Measurements from ENCODE around the gene SUSD3.
"Not testable (repeated sequence)": the region's sequence is repeated elsewhere in the genome, so short reads cannot be mapped to it uniquely, and the experiment has no call there.

SUSD3 gene

DNA sequence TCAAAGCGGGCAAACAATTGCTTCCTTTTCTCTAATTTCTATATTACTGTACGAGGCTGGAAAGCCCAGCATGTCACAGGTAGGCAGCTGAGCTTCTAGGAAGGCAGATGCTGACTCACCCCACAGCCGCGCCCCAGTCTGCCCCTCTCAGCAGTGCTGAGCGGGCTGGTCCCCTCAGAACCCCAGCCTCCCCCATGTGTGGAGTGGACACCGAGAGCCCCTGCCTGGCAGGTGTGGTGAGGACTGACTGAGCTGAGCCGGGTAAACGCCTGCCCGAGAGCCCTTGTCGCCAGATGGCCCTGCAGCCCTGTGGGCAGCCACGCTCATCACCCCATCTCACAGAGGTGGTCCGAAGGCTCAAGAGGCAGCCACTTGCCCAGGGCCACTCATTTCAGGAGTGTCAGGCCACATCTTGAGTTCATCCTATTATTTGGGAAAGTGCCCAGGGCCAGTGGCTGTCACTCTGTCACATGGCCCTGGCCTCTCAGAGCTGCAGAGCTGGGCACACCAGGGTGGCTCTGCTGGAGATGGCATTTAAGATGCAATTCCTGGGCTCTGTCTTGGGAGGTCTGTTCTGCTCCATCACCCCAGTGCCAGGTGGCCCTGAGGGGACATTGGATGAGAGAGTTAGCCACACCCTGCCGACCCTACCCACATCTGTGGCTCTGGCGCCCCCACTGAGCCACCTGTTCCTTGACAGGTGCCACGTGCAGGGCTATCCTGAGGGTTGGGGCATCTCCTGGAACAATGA lies 50.0 kb downstream of the SUSD3 start:
- DNase-seq (ENCODE audit: low read depth in 1 of 2, low spot score in 1 of 2), result no peak

GRCh38 chr9:93110311-93110855 lies 51.9 kb downstream of the SUSD3 start:
- no peak for DNase-seq (ENCODE audit: low read depth in 1 of 2, low spot score in 1 of 2)

- no peak for DNase-seq (ENCODE audit: low read depth in 1 of 2, low spot score in 1 of 2)
Observed at GRCh38 chr9:93111001-93111370, 52.5 kb downstream of the SUSD3 start.

DNA sequence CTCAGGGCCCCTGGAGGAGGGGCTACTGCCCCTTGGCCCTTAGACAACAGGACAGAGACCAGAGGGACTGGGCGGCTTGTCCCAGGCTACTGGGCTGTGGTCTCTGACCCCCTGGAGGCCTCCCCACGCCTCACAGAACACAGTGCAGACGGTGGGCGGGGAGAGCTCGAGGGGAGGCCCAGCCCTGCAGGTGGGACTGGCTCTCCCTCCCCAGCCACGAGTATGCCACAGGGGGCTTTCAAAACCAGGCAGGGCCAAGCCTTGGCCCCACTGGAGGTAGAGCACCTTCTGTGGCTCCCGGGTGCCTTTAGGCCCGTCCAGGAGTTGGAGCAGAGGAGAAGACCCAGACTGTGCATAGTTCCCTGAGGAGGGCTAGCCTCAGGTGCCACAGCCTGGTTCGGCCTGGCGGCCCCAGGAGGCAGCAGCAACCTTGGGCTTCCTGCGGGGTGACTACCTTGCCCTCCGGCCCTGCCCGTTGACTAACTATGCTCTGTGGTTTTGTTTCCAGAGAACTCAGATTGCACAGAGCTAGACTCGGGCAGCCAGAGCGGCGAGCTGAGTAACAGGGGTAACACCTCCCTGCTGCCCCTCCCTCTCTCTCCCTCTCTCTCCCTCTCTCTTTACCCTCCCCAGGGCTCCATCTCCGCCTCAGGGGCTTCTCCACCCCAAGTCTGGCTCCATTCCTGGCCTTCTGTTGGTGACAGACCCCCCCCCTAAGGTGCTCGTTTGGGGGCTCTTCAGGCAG lies 53.0 kb downstream of the SUSD3 start:
- no peak for DNase-seq (ENCODE audit: low read depth in 1 of 2, low spot score in 1 of 2)

DNA sequence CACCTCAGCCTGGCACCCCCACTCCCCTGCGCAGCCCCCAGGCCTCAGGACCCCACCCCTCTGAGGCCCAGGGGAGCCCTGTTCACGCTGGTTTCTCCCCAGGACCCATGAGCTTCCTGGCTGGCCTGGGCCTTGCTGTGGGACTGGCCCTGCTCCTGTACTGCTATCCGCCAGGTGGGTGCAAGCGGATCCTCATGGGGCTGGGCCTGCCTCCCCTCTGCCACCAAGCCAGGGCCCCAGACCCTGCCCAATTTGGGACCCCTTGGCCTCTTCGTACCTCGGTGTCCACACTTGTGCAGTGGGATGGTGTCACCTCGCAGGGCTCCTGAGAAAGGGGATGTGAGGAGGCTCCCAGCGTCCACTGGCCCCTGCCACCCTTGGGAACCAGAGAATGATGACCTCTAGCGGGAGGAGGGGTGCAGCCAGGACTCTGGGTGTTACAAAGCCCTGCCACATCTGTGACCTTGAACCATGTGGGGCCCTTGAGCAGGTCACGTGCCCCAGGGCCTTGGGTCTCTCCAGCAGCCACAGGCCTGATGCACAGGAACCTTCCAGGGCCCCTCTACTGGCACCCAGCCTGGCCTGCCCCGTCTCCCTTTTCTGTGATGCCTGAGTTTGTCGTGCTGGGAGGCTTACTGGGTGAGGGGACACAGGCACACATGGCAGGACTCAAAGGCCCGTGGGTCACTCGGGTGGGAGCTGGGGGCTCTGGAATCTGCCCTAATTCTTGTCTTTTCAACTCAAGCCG lies 53.8 kb downstream of the SUSD3 start:
- DNase-seq (ENCODE audit: low read depth in 1 of 2, low spot score in 1 of 2), result no peak

DNA sequence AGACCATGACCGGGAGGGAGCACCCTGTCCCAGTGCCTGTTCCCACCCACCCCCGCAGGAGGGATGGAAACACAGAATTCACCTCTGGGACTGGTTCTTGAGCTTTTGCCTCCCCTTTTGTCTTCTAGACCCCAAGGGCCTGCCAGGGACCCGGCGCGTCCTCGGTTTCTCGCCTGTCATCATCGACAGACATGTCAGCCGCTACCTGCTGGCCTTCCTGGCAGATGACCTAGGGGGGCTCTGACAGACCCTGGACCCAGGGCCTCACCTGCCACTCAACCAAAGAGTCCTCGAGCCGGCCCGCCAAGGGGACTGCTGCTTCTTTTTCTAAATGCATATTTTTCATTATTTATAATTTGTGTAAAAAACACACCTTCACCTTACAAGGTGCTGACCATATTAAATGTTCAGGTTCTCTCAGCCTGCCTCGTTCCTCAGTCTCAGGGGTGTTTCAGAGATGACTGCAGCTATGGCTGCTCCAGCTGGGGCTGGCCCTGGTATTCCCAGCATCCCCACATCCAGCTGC lies 54.4 kb downstream of the SUSD3 start:
- DNase-seq (ENCODE audit: low read depth in 1 of 2, low spot score in 1 of 2), result no peak

GRCh38 chr9:93114169-93114983 lies 55.9 kb downstream of the SUSD3 start:
- DNase-seq (ENCODE audit: low read depth in 1 of 2, low spot score in 1 of 2), result no peak

DNA sequence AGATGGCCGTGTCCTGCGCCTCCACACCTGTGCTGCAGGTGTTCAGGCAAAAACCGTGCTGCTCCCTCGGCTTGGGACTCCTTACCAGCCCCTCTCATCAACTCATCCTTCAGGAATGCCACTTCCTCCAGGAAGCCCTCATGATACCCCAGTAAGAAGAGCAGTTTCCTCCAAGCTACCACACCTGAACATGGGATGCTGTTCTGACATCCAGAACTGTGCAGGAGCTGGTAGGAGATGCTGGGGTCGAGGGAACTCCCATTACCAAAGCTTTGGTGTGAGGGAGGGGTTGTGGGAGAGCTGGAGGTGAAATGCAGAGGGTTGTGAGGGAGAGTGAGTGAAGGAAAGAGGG lies 56.5 kb downstream of the SUSD3 start:
- no peak for DNase-seq (ENCODE audit: low read depth in 1 of 2, low spot score in 1 of 2)

- DNase-seq (ENCODE audit: low read depth in 1 of 2, low spot score in 1 of 2), result no peak
Observed at GRCh38 chr9:93115486-93116071, 57.1 kb downstream of the SUSD3 start.

DNA sequence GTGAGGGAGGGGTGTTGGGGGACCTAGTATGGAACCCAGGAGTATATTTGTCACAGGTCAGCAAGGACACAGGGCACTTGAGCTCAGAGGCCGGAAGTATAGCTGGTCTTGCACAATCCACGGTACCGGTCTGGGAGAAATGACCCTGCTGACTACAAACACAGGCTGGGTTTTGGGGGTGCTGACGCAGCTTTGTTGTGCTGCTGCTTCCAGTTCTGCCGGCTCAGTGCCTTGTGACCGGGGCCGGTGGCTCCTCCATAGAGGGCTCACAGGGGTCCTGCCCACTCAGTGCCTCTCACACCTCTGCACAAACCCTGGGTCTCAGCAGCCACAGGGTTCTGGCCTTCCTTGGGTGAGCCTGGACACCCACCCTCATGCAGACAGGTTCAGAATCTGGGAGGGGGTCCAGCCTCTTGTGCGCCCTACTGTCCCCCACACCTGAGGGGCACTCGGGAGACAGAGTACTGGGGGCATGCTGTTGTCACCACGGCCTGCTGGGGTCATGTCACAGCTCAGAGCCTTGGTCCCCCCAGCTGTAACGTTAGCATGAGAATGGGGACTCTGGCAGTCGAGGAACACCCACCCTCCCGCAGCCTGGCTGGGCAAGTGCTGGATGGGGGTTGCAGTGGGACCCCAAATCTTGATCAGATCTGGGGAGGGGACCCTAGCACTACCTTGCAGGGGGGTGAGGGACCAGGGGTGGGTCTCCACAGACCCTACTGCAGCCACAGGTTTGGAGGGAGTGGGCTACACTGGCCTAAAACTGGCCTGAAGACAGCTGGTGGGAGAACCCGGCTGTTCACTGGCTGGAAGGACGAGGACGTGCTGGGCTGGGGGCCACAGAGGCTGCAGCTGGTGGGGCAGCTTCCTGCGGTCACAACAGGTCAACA lies 57.8 kb downstream of the SUSD3 start:
- no peak for DNase-seq (ENCODE audit: low read depth in 1 of 2, low spot score in 1 of 2)

DNA sequence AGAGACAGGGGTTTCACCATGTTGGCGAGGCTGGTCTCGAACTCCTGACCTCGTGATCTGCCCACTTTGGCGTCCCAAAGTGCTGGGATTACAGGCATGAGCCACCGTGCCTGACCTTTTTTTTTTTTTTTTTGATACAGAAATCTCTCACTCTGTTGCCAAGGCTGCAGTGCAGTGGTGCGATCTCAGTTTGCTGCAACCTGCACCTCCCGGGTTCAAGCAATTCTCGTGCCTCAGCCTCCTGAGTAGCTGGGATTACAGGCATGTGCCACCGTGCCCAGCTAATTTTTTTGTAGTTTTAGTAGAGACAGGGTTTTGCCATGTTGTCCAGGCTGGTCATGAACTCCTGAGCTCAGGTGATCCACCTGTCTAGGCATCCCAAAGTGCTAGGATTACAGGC lies 59.0 kb downstream of the SUSD3 start:
- DNase-seq (ENCODE audit: low read depth in 1 of 2, low spot score in 1 of 2), result not testable (repeated sequence)

DNA sequence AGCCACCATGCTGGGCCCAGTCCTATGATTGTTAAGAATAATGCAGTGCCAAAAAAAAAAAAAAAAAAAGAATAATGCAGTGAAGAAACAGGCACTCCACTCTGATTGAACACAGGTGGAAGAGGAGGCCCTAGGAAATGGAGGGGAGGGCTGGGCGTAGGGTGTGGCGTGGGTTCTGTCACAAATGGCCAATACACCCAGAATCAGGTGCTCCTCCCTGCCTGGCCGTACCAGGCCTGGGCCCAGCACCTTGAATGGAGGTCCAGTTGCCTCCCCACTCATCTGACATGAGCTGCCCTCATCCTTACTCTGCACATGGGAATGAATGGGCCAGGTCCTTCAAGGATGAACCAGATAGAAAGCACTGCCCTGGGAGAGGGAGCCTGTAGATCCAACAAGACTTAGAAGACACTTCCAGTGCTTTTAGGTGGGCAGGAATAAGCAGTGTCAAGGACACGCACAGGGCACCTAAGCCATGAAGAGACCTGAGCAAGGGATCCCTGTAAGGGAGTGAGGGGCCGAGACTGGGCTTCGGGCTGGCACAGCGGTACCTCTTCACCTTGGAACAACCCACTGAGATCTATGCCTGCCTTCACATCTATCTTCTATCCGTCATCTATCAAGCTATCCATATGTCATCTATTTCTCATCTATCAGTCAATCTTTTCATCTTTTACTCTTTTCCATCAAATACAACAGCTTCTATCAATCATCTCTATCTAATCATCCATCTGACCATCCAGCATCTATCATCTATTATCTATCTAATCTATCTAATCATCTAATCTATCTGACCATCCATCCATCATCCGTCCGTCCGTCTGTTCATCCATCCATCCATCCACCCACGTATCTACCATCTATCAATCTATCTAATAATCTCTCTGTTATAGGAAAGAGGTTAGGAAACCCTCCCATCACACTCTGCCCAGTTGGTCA lies 59.7 kb downstream of the SUSD3 start:
- DNase-seq (ENCODE audit: low read depth in 1 of 2, low spot score in 1 of 2), result no peak

DNA sequence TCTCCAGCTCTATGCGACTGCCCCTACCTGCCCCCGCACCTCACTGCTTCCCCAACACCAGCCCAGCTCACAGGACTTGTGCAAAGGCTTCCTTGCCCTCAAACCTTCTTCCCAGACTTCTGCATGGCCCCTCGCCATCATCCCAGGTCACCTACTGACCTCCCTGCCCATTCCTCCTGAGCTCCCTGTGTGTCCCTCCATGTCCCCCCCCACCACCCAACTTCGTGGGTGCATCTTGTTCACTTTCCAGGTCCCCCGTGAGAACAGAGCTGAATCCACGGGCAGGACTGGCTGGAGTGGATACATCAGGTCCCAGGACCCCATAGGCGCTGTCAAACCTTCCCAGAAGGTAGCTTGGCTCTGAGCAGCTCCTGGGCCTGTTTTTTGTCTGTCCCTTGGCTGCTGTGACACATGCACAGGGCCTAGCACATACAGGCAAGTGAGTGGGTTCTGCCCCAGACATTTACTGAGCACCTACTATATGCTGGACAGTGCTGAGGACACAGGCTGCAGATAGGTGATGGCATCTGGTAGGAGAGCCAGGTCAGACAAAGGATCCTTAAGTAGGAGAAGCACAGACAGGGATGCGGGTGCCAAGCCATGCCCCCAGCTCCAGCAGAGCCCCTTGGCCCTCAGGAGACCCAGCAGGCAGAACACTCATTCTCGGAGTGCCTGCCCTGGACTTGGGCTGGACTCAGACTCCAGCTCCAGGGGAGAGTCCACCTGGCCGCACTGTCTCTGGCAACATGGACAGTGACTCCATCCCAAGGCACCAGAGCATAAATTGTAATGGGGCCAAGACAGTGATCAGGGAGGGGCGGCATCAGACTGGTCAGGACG lies 60.6 kb downstream of the SUSD3 start:
- no peak for DNase-seq (ENCODE audit: low read depth in 1 of 2, low spot score in 1 of 2)

DNA sequence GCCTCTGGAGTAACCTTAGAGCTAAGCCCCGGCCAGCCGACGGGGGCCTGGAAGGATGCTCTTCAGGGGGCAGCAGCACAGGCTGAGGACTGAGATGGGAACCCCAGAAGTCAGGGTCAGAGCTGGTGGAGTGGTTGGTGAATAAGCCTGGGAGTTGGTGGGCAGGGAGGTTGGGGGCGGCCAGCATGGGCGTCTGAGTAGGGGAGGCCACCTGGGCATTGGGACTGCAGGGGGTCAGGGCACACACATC lies 61.1 kb downstream of the SUSD3 start:
- no peak for DNase-seq (ENCODE audit: low read depth in 1 of 2, low spot score in 1 of 2)

DNA sequence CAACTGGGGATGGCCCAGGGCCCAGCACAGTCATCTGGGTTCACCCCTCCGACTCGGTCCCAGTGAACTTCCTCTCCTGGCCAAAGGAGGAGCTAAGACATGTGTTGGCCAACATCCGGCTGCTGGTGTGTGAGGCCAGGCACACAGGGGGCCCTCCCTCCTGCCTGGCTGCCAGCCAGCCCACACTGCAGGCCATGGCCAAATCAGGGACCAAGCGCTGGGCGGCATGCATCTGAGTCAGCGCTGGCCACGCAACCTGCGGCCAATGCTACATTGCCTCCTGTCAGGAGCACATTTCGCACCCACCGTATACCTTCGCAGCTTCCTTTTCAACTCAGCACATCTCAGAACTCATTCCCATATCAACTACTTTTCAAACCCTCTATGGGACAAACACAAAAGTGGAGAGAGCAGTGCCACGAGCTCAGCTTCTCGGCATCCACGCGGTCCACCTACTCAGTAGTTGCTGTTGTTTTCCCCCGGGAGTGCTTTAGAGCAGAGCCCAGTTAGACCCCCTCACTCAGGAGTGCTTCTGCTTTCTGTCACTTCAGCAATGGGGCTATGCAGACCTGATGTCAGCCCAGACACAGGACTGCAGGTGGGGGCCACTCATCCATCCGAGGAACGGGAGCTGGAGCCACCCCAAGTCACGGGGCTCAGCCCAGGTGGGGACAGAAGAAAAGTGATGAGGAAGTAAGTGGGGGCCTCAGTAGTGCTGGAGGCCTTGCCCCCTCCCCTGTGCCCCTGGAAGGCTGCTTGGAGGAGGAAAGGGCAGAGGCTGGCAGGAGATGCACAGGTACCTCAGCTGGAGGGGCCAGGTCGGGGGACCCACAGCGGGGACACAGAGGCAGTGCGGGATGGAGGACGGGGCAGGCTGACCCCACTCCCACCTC lies 61.7 kb downstream of the SUSD3 start:
- DNase-seq (ENCODE audit: low read depth in 1 of 2, low spot score in 1 of 2), result no peak

- DNase-seq (ENCODE audit: low read depth in 1 of 2, low spot score in 1 of 2), result no peak
Observed at GRCh38 chr9:93120846-93121315, 62.4 kb downstream of the SUSD3 start.

Data from activated CD4-positive, alpha-beta T cell treated with anti-CD3 and anti-CD28 coated beads, Interleukin-2, amount 50 U/mL, for 24 hours (primary cell).